Esophagus muscularis mucosa (tissue), 4 donors: ENCODE results near the gene NDRG2.

ENCODE experiments used
- EP300 ChIP-seq: sonication (generic); formaldehyde crosslinking; IDR thresholded peaks from one replicate; pipeline ENCODE4 v1.6.1; 2017; ENCODE audit warnings: antibody characterized with exemption
- POLR2A ChIP-seq: fragments of 450-650 bp; IDR thresholded peaks from one replicate; pipeline ENCODE4 v1.6.1; 2017; ENCODE audit warnings: antibody characterized with exemption, moderate library complexity, mild to moderate bottlenecking, low read depth
- POLR2AphosphoS5 ChIP-seq, 2 donors: sonication (generic); formaldehyde crosslinking; IDR thresholded peaks; one replicate each; pipeline ENCODE4 v1.6.1; 2017; ENCODE audit warnings: antibody characterized with exemption in 2 of 2
- TF ChIP-seq, protein P1 (sequence below), 3 experiments: fragments of 200-600 bp in 2 of 3; fragments of 450-650 bp in 1 of 3; sonication (generic) in 2 of 3; IDR thresholded peaks; one replicate each; pipeline ENCODE4 v1.5.1; 2017 to 2019; ENCODE audit warnings: antibody characterized with exemption in 3 of 3, mild to moderate bottlenecking in 2 of 3, moderate library complexity in 1 of 3

DNA sequence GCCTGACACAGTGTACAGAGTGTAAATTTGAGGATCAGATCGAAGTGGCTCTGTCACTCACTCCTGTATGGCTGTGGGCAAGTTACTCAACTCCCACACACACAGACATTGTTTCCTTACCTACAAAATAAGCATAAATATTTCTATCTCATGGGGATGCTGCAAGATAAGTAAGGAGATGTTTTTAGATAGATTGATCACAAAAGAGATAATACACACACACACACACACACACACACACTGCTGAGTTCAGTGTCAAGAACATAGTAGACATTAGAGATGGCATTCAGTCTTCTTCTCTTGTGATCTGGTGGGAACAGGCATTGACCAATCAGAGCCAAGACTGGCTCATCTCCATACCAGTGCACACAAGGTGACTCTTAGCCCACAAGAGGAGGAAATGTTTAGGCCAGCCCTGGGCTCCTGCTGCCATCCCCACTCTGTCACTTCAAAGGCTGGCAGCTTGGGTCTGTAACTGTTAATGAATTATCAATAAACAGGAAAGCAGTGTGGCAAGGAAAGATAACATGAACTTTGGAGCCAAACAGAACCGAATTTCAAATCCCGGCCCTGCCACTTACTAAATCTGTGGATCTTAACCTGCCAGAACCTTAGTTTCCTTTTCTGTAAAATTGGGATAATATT, 29.4 kb upstream of the NDRG2 start:
- TF ChIP-seq, protein P1, sequence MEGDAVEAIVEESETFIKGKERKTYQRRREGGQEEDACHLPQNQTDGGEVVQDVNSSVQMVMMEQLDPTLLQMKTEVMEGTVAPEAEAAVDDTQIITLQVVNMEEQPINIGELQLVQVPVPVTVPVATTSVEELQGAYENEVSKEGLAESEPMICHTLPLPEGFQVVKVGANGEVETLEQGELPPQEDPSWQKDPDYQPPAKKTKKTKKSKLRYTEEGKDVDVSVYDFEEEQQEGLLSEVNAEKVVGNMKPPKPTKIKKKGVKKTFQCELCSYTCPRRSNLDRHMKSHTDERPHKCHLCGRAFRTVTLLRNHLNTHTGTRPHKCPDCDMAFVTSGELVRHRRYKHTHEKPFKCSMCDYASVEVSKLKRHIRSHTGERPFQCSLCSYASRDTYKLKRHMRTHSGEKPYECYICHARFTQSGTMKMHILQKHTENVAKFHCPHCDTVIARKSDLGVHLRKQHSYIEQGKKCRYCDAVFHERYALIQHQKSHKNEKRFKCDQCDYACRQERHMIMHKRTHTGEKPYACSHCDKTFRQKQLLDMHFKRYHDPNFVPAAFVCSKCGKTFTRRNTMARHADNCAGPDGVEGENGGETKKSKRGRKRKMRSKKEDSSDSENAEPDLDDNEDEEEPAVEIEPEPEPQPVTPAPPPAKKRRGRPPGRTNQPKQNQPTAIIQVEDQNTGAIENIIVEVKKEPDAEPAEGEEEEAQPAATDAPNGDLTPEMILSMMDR (IDR thresholded peaks at IDR 0.05): no peak
- no peak for TF ChIP-seq POLR2AphosphoS5 (IDR thresholded peaks at IDR 0.05)
- no peak for TF ChIP-seq EP300
- TF ChIP-seq POLR2A: no peak
